GM12878 (cell line): ENCODE results near the gene CAMTA1.

ENCODE experiments used
- BCL3 ChIP-seq: IDR thresholded peaks from 2 replicates; pipeline ENCODE4 v1.6.1; 2011; ENCODE audit warnings: borderline replicate concordance, low read depth, mild to moderate bottlenecking, moderate library complexity, low read length; ENCODE audit not compliant: insufficient read depth, poor library complexity, severe bottlenecking
- CBX5 ChIP-seq: sonication (generic); IDR thresholded peaks from 2 replicates; pipeline ENCODE4 v1.6.1; 2016; ENCODE audit warnings: low read depth, moderate library complexity, mild to moderate bottlenecking, inconsistent platforms
- CTCF ChIP-seq, 3 experiments: IDR thresholded peaks in 2 of 3; conservative IDR thresholded peaks in 1 of 3; 2 replicates each; pipeline ENCODE4 v1.5.1; 2011; ENCODE audit warnings: low read depth in 3 of 3, low read length in 3 of 3, mild to moderate bottlenecking in 3 of 3, control low read depth in 2 of 3, moderate library complexity in 2 of 3, inconsistent platforms in 1 of 3, mixed read lengths in 1 of 3; ENCODE audit not compliant: control insufficient read depth in 2 of 3, insufficient read depth in 1 of 3; ENCODE audit errors: extremely low read depth in 1 of 3
- EZH2 ChIP-seq: IDR thresholded peaks from 2 replicates; pipeline ENCODE4 v1.6.1; 2012; ENCODE audit warnings: low read depth, mild to moderate bottlenecking, control low read depth, inconsistent platforms, low read length, borderline replicate concordance; ENCODE audit not compliant: control insufficient read depth
- NFYB ChIP-seq: IDR thresholded peaks from 2 replicates; pipeline ENCODE4 v1.6.1; 2011; ENCODE audit warnings: low read depth, mild to moderate bottlenecking, low read length, improper control_type of control experiment, moderate library complexity; ENCODE audit not compliant: insufficient read depth
- USF1 ChIP-seq: IDR thresholded peaks from 2 replicates; pipeline ENCODE4 v1.6.1; 2011; ENCODE audit warnings: borderline replicate concordance, low read depth, mild to moderate bottlenecking, moderate library complexity, mixed read lengths, low read length; ENCODE audit not compliant: insufficient read depth; ENCODE audit errors: extremely low read length

DNA sequence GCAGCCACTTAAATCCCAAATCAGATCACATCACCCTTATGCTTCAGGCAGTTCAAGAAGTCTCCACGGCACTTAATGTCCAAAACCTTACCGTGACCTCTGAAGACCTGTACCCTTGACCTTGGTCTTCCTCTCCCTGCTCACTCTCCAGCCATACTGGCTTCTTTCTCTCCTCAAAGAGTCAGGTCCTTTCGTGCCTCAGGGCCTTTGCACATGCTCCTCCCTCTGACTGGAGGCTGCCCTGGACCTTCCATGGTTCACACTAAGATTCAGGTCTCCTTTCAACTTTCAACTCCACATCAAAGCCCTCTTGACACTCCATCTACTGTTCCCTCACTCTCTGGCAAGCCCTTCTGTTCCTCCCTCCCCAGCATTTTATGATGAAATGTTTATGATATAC is 695.9 kb downstream of the CAMTA1 start:
- TF ChIP-seq CBX5 = no peak
- no peak for TF ChIP-seq CTCF (IDR thresholded peaks at IDR 0.05 in 2 of 3, conservative IDR thresholded peaks at IDR 0.05 in 1 of 3; ENCODE audit: control insufficient read depth in 2 of 3, extremely low read depth in 1 of 3, insufficient read depth in 1 of 3, low read depth in 3 of 3, low read length in 3 of 3)
- TF ChIP-seq EZH2 = no peak
- no peak for TF ChIP-seq NFYB
- TF ChIP-seq USF1 = no peak
- no peak for TF ChIP-seq BCL3
